OCI-LY7 (cell line): ENCODE results near the gene CEP63. TPM values are rescaled to one million over a fixed set of nuclear protein-coding genes. Genes with fewer than 3 reads are reported as not detected.

Experiments
- BruUV-seq: library from RNA; stranded (reverse); fragments of 400-500 nt; replicated peaks from 2 replicates; lab custom pipeline; 2021; lab: Mats Ljungman, UMichigan
- CTCF ChIA-PET: fragments of 300-600 bp; sonication (Branson Sonifier 250); formaldehyde crosslinking; loops from one replicate; lab custom pipeline; 2022; ENCODE audit warnings: antibody characterized with exemption; ENCODE audit not compliant: unreplicated experiment; lab: Charles Lee
- POLR2A ChIA-PET: fragments of 300-600 bp; sonication (Branson Sonifier 250); formaldehyde crosslinking; loops from one replicate; lab custom pipeline; 2022; ENCODE audit warnings: antibody characterized with exemption; lab: Charles Lee
- DNase-seq: peaks from one replicate; pipeline ENCODE4 v3.0.0-alpha.2; 2015; ENCODE audit warnings: low spot score
- H2AFZ ChIP-seq: fragments of 200-600 bp; sonication (generic), shearing (Covaris generic); 2 replicates; pipeline ENCODE4 v1.6.1; 2014; ENCODE audit warnings: mild to moderate bottlenecking, antibody characterized with exemption, low read length, moderate library complexity
- H3K27ac ChIP-seq: fragments of 200-600 bp; sonication (generic); 2 replicates; pipeline ENCODE4 v1.5.1; 2014; ENCODE audit warnings: mixed run types, low read depth, mild to moderate bottlenecking, moderate library complexity, low read length, inconsistent platforms; ENCODE audit not compliant: poor library complexity, severe bottlenecking
- H3K36me3 ChIP-seq: fragments of 200-600 bp; sonication (generic); 2 replicates; pipeline ENCODE4 v1.6.1; 2014; ENCODE audit warnings: mild to moderate bottlenecking, antibody characterized with exemption, low read length, moderate library complexity, mixed read lengths; ENCODE audit not compliant: insufficient read depth
- H3K4me1 ChIP-seq: fragments of 200-600 bp; sonication (generic); 2 replicates; pipeline ENCODE4 v1.5.1; 2014; ENCODE audit warnings: mild to moderate bottlenecking, low read length; ENCODE audit not compliant: insufficient read depth, poor library complexity, severe bottlenecking
- H3K4me2 ChIP-seq: fragments of 200-600 bp; sonication (generic); 2 replicates; pipeline ENCODE4 v1.6.1; 2014; ENCODE audit warnings: mild to moderate bottlenecking, low read length
- H3K4me3 ChIP-seq: fragments of 200-600 bp; sonication (generic); 2 replicates; pipeline ENCODE4 v1.5.1; 2014; ENCODE audit warnings: mild to moderate bottlenecking, low read depth, low read length; ENCODE audit not compliant: poor library complexity, severe bottlenecking
- H3K79me2 ChIP-seq: fragments of 200-600 bp; sonication (generic); 2 replicates; pipeline ENCODE4 v1.6.1; 2016; ENCODE audit warnings: low read depth, mild to moderate bottlenecking, low read length, moderate library complexity, mixed read lengths; ENCODE audit not compliant: insufficient read depth
- H3K9me2 ChIP-seq: fragments of 200-600 bp; sonication (generic); 2 replicates; pipeline ENCODE4 v1.6.1; 2016; ENCODE audit warnings: mild to moderate bottlenecking, low read length, mixed read lengths; ENCODE audit not compliant: insufficient read depth
- H3K9me3 ChIP-seq: fragments of 200-600 bp; sonication (generic); 2 replicates; pipeline ENCODE4 v1.6.1; 2014; ENCODE audit warnings: mild to moderate bottlenecking, mixed run types, low read length, mixed read lengths
- H4K20me1 ChIP-seq: fragments of 200-600 bp; sonication (generic); 2 replicates; pipeline ENCODE4 v1.6.1; 2014; ENCODE audit warnings: mild to moderate bottlenecking, antibody characterized with exemption, low read length, moderate library complexity, mixed read lengths; ENCODE audit not compliant: insufficient read depth
- CTCF ChIP-seq: fragments of 200-600 bp; sonication (generic); conservative IDR thresholded peaks from 2 replicates; pipeline ENCODE4 v1.5.1; 2014; ENCODE audit warnings: mild to moderate bottlenecking, antibody characterized with exemption, low read length, moderate library complexity, mixed read lengths
- EZH2phosphoT487 ChIP-seq: fragments of 200-600 bp; sonication (generic); IDR thresholded peaks from 2 replicates; pipeline ENCODE4 v1.6.1; 2018; ENCODE audit warnings: low read depth, borderline replicate concordance, mild to moderate bottlenecking, mixed run types, antibody characterized with exemption, low read length, moderate library complexity, mixed read lengths
- intact Hi-C: fragments of 100-400 bp; cut with micrococcal nuclease; formaldehyde crosslinking; loops from one replicate; pipeline ENCODE4 v1.10.0; 2022; ENCODE audit not compliant: unreplicated experiment
- total RNA-seq, 2 experiments: library from RNA; depleted of rRNA in 1 of 2; stranded (reverse); fragments of >200 nt in 1 of 2; shearing (Covaris generic) in 1 of 2; gene quantifications; 2 replicates each; pipeline ENCODE4 v1.2.3, GENCODE V29; 2014 to 2022

The CEP63 gene
- total RNA-seq, 2 experiments from 2014 or later, result 42.8 to 45.7 TPM

GRCh38 chr3:134614955-134615354, 129.1 kb downstream of the CEP63 start:
- Histone ChIP-seq H3K27ac (no peak overlapping the region), H3K9me2 (no peaks in the 10 kb centered on the region), H3K36me3 (no peaks in the 10 kb centered on the region), H3K79me2 (no peaks in the 10 kb centered on the region), H3K4me3 (no peak overlapping the region), H3K4me2 (no peak overlapping the region), H3K4me1 (no peaks in the 10 kb centered on the region), H2AFZ (no peak overlapping the region), H4K20me1 (no peaks in the 10 kb centered on the region), H3K9me3 (no peaks in the 10 kb centered on the region)
- DNase-seq, result no peak
- ChIA-PET POLR2A (no interaction called here), CTCF (no interaction called here)
- intact Hi-C loops, result no loop called here
- no peak for TF ChIP-seq EZH2phosphoT487
- no TSS peak for BruUV-seq

DNA sequence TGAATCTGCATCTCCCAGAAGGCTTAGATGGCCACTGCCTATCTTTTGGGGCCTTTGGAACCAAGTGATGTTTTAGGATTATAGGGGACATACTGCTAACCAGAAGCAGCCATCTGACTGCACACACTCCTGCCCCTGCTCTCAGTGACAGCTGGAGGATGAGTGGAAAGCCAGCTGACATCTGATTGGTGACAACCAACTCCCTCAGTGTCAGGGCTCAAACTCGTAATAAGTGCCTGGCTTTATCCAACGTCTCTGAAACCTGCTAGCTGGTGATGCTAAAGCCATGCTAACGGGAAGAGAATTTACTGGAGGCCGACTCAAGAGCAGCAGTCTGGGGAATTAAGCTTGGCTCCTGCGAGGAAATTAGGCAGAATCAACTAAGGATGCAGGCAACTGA, 129.9 kb downstream of the CEP63 start:
- BruUV-seq, result no TSS peak
- H3K79me2 ChIP-seq, result no peaks in the 10 kb centered on the region
- ChIA-PET POLR2A (no interaction called here), CTCF (interaction anchor here (0.5 kb wide), 1 partner anchor 1015 kb away, joined by 4 read pairs; no protein-coding TSS in a partner anchor)
- H4K20me1 ChIP-seq, result no peaks in the 10 kb centered on the region
- H3K27ac ChIP-seq, result no peak overlapping the region
- H3K4me3 ChIP-seq, result no peak overlapping the region
- H3K4me2 ChIP-seq, result no peak overlapping the region
- no peaks in the 10 kb centered on the region for H3K36me3 ChIP-seq
- H3K9me3 ChIP-seq, result no peaks in the 10 kb centered on the region
- no peaks in the 10 kb centered on the region for H3K4me1 ChIP-seq
- no peak overlapping the region for H2AFZ ChIP-seq
- intact Hi-C loops, result no loop called here
- H3K9me2 ChIP-seq, result no peaks in the 10 kb centered on the region
- no peak for DNase-seq
- TF ChIP-seq EZH2phosphoT487, result no peak
- no peak for TF ChIP-seq CTCF

- Histone ChIP-seq H3K4me2 (no peak overlapping the region), H3K4me3 (no peak overlapping the region), H2AFZ (no peak overlapping the region), H3K9me3 (no peaks in the 10 kb centered on the region), H4K20me1 (no peaks in the 10 kb centered on the region), H3K9me2 (no peaks in the 10 kb centered on the region), H3K79me2 (no peaks in the 10 kb centered on the region), H3K36me3 (no peaks in the 10 kb centered on the region), H3K4me1 (no peaks in the 10 kb centered on the region), H3K27ac (no peak overlapping the region)
- TF ChIP-seq EZH2phosphoT487 (no peak), CTCF (no peak)
- ChIA-PET CTCF (no interaction called here), POLR2A (interaction anchor here (0.6 kb wide), 1 partner anchor 16 kb away, joined by 3 read pairs; no protein-coding TSS in a partner anchor)
- BruUV-seq, result no TSS peak
- intact Hi-C loops, result no loop called here
- no peak for DNase-seq
Observed at GRCh38 chr3:134617608-134618477, 132.0 kb downstream of the CEP63 start.
